ENCODE results near the gene PEPD. TPM values are rescaled to one million over a fixed set of nuclear protein-coding genes. Genes with fewer than 3 reads are reported as not detected.

Gene PEPD
- polyA plus RNA-seq, 5 donors = 39.9 to 57.4 (median 43.1) TPM

GRCh38 chr19:33477781-33478180 is 43.8 kb downstream of the PEPD start:
- DNase-seq = no peak

GRCh38 chr19:33476151-33476707 is 45.4 kb downstream of the PEPD start:
- no peak for DNase-seq

- no peak for DNase-seq
Observed at GRCh38 chr19:33473653-33474305, 47.8 kb downstream of the PEPD start.

- DNase-seq = no peak
Observed at GRCh38 chr19:33472691-33473652, 48.6 kb downstream of the PEPD start.

- DNase-seq = no peak
Observed at GRCh38 chr19:33472226-33472625, 49.4 kb downstream of the PEPD start.

- DNase-seq = no peak
Observed at GRCh38 chr19:33471111-33471996, 50.2 kb downstream of the PEPD start.

- no peak for DNase-seq
Observed at GRCh38 chr19:33470686-33471085, 50.9 kb downstream of the PEPD start.

- DNase-seq = no peak
Observed at GRCh38 chr19:33470040-33470330, 51.6 kb downstream of the PEPD start.

GRCh38 chr19:33469171-33470039 is 52.2 kb downstream of the PEPD start:
- no peak for DNase-seq

- DNase-seq = no peak
Observed at GRCh38 chr19:33468361-33469170, 53.0 kb downstream of the PEPD start.

- DNase-seq = no peak
Observed at GRCh38 chr19:33467851-33468250, 53.7 kb downstream of the PEPD start.

GRCh38 chr19:33465834-33466233 is 55.8 kb downstream of the PEPD start:
- DNase-seq = no peak

GRCh38 chr19:33465371-33465770 is 56.2 kb downstream of the PEPD start:
- no peak for DNase-seq

GRCh38 chr19:33464733-33465115 is 56.9 kb downstream of the PEPD start:
- no peak for DNase-seq

- DNase-seq = no peak
Observed at GRCh38 chr19:33464010-33464732, 57.4 kb downstream of the PEPD start.

GRCh38 chr19:33463199-33463598 is 58.4 kb downstream of the PEPD start:
- no peak for DNase-seq

GRCh38 chr19:33462112-33462791 is 59.3 kb downstream of the PEPD start:
- DNase-seq = no peak

- no peak for DNase-seq
Observed at GRCh38 chr19:33461256-33462111, 60.1 kb downstream of the PEPD start.

All from right lung (tissue), 5 donors.